Neural progenitor cell (in vitro differentiated cells): ENCODE data around the gene TMEM45A. TPM values are rescaled to one million over a fixed set of nuclear protein-coding genes. Genes with fewer than 3 reads are reported as not detected.

ENCODE experiments used
- DNase-seq: peaks from one replicate; pipeline ENCODE4 v3.0.0-alpha.2; 2016; ENCODE audit warnings: low spot score
- H2AFZ ChIP-seq: fragments of 200-600 bp; sonication (generic); replicated peaks from 2 replicates; pipeline ENCODE4 v1.6.1; 2016; ENCODE audit warnings: antibody characterized with exemption
- H3F3A ChIP-seq: fragments of 200-600 bp; sonication (generic); 2 replicates; pipeline ENCODE4 v1.6.1; 2016; ENCODE audit warnings: antibody characterized with exemption, low read depth
- H3K27ac ChIP-seq: fragments of 200-600 bp; sonication (generic); 2 replicates; pipeline ENCODE4 v1.5.1; 2016; ENCODE audit warnings: mild to moderate bottlenecking
- H3K27me3 ChIP-seq: fragments of 200-600 bp; sonication (generic); 2 replicates; pipeline ENCODE4 v1.6.1; 2016; ENCODE audit warnings: mild to moderate bottlenecking, moderate library complexity
- H3K36me3 ChIP-seq: fragments of 200-600 bp; sonication (generic); 2 replicates; pipeline ENCODE4 v1.5.1; 2016
- H3K4me1 ChIP-seq: fragments of 200-600 bp; sonication (generic); 2 replicates; pipeline ENCODE4 v1.6.1; 2016; ENCODE audit warnings: mixed run types
- H3K4me2 ChIP-seq: fragments of 200-600 bp; sonication (generic); 2 replicates; pipeline ENCODE4 v1.6.1; 2016
- H3K4me3 ChIP-seq: fragments of 200-600 bp; sonication (generic); 2 replicates; pipeline ENCODE4 v1.5.1; 2016
- H3K79me2 ChIP-seq: fragments of 200-600 bp; sonication (generic); 2 replicates; pipeline ENCODE4 v1.6.1; 2016; ENCODE audit warnings: low read depth
- H3K9ac ChIP-seq: fragments of 200-600 bp; sonication (generic); 2 replicates; pipeline ENCODE4 v1.6.1; 2016
- H3K9me3 ChIP-seq: fragments of 200-600 bp; sonication (generic); 2 replicates; pipeline ENCODE4 v1.5.1; 2016; ENCODE audit warnings: low read depth
- H4K20me1 ChIP-seq: fragments of 200-600 bp; sonication (generic); 2 replicates; pipeline ENCODE4 v1.6.1; 2016; ENCODE audit warnings: low read depth
- H3K27ac Mint-ChIP-seq: 3 replicates; pipeline ENCODE4 v1.8.0; 2021; ENCODE audit warnings: mixed read lengths
- H3K27me3 Mint-ChIP-seq: 2 replicates; pipeline ENCODE4 v1.8.0; 2022; ENCODE audit warnings: low read depth, mild to moderate bottlenecking, inconsistent platforms, moderate library complexity, mixed read lengths; ENCODE audit not compliant: insufficient read depth
- H3K36me3 Mint-ChIP-seq: 3 replicates; pipeline ENCODE4 v1.8.0; 2021; ENCODE audit warnings: mixed read lengths
- H3K4me1 Mint-ChIP-seq: 3 replicates; pipeline ENCODE4 v1.8.0; 2021; ENCODE audit warnings: mixed read lengths
- H3K4me3 Mint-ChIP-seq: 3 replicates; pipeline ENCODE4 v1.8.0; 2021; ENCODE audit warnings: mild to moderate bottlenecking, moderate library complexity, mixed read lengths
- H3K9me3 Mint-ChIP-seq: 3 replicates; pipeline ENCODE4 v1.8.0; 2020; ENCODE audit warnings: mixed read lengths
- CTCF ChIP-seq: fragments of 200-600 bp; sonication (generic); IDR thresholded peaks from 2 replicates; pipeline ENCODE4 v1.5.1; 2017; ENCODE audit warnings: antibody characterized with exemption, mild to moderate bottlenecking
- EZH2 ChIP-seq: fragments of 200-600 bp; sonication (generic); IDR thresholded peaks from 2 replicates; pipeline ENCODE4 v1.6.1; 2017; ENCODE audit warnings: antibody characterized with exemption, mild to moderate bottlenecking, moderate library complexity
- EZH2phosphoT487 ChIP-seq: fragments of 200-600 bp; sonication (generic); IDR thresholded peaks from 2 replicates; pipeline ENCODE4 v1.6.1; 2017; ENCODE audit warnings: antibody characterized with exemption
- total RNA-seq: library from RNA; depleted of rRNA; stranded (reverse); fragments of >200 nt; gene quantifications from 2 replicates; pipeline ENCODE4 v1.2.3, GENCODE V29; 2015; ENCODE audit warnings: low replicate concordance

Gene TMEM45A
- total RNA-seq, 1 donor from 2014 or later: 82.7 TPM

- no peak overlapping the region for H2AFZ ChIP-seq
- H3K4me1 ChIP-seq: no peaks in the 10 kb centered on the region
- Mint-ChIP-seq H3K27ac (no peak overlapping the region), H3K36me3 (peaks cover 20% of the 10 kb centered on the region), H3K9me3 (no peaks in the 10 kb centered on the region), H3K27me3 (peaks cover 2% of the 10 kb centered on the region), H3K4me1 (no peaks in the 10 kb centered on the region), H3K4me3 (no peak overlapping the region)
- no peak overlapping the region for H3K4me2 ChIP-seq
- H3K9me3 ChIP-seq: no peaks in the 10 kb centered on the region
- no peaks in the 10 kb centered on the region for H3K79me2 ChIP-seq
- no peak overlapping the region for H3K4me3 ChIP-seq
- no peak overlapping the region for H3K9ac ChIP-seq
- no peaks in the 10 kb centered on the region for H3K27me3 ChIP-seq
- DNase-seq: no peak
- H4K20me1 ChIP-seq: no peaks in the 10 kb centered on the region
- H3F3A ChIP-seq: no peaks in the 10 kb centered on the region
- no peaks in the 10 kb centered on the region for H3K36me3 ChIP-seq
- no peak for TF ChIP-seq EZH2
- TF ChIP-seq CTCF: no peak
- no peak overlapping the region for H3K27ac ChIP-seq
Measured at GRCh38 chr3:100456745-100457144, 35.7 kb upstream of the TMEM45A start.

DNA sequence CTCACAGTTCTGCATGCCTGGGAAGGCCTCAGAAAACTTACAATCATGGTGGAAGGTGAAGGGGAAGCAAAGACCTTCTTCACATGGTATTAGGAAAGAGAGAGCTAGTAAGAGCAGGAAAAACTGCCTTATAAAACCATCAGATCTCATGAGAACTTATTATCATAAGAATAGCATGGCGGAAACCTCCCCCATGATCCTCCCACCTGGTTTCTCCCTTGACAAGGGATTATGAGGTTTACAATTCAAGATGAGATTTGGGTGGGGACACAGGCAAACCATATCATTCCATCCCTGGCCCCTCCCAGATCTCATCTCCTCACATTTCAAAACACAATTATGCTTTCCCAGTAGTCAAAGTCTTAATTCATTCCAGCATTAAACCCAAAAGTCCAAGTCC, 34.6 kb upstream of the TMEM45A start:
- Mint-ChIP-seq H3K27ac (no peak overlapping the region), H3K36me3 (peaks cover 15% of the 10 kb centered on the region), H3K27me3 (peaks cover 2% of the 10 kb centered on the region), H3K9me3 (no peaks in the 10 kb centered on the region), H3K4me3 (no peak overlapping the region), H3K4me1 (no peaks in the 10 kb centered on the region)
- no peaks in the 10 kb centered on the region for H3F3A ChIP-seq
- DNase-seq: no peak
- H4K20me1 ChIP-seq: no peaks in the 10 kb centered on the region
- H3K9me3 ChIP-seq: no peaks in the 10 kb centered on the region
- H3K36me3 ChIP-seq: no peaks in the 10 kb centered on the region
- no peak overlapping the region for H3K27ac ChIP-seq
- H3K4me1 ChIP-seq: no peaks in the 10 kb centered on the region
- no peaks in the 10 kb centered on the region for H3K79me2 ChIP-seq
- H3K4me2 ChIP-seq: no peak overlapping the region
- H2AFZ ChIP-seq: no peak overlapping the region
- TF ChIP-seq EZH2 (no peak), EZH2phosphoT487 (no peak), CTCF (no peak)
- H3K9ac ChIP-seq: no peak overlapping the region
- H3K4me3 ChIP-seq: no peak overlapping the region
- no peaks in the 10 kb centered on the region for H3K27me3 ChIP-seq

DNA sequence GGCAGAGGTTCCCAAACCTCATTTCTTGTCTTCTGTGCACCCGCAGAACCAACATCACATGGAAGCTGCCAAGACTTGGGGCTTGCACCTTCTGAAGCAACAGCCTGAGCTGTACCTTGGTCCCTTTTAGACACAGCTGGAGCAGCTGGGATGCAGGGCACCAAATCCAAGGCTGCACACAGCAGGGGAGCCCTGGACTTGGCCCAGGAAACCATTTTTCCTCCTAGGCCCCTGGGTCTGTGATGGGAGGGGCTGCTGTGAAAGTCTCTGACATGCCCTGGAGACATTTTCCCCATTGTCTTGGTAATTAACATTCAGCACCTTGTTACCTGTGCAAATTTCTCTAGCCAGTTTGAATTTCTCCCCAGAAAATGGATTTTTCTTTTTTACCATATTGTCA, 33.6 kb upstream of the TMEM45A start:
- no peaks in the 10 kb centered on the region for H4K20me1 ChIP-seq
- Mint-ChIP-seq H3K9me3 (no peaks in the 10 kb centered on the region), H3K4me3 (no peak overlapping the region), H3K27me3 (peaks cover 4% of the 10 kb centered on the region), H3K36me3 (peaks cover 13% of the 10 kb centered on the region), H3K4me1 (no peaks in the 10 kb centered on the region), H3K27ac (no peak overlapping the region)
- no peaks in the 10 kb centered on the region for H3K36me3 ChIP-seq
- DNase-seq: no peak
- H3K4me3 ChIP-seq: no peak overlapping the region
- H3K4me1 ChIP-seq: no peaks in the 10 kb centered on the region
- no peaks in the 10 kb centered on the region for H3K9me3 ChIP-seq
- no peak overlapping the region for H3K27ac ChIP-seq
- H3K27me3 ChIP-seq: no peaks in the 10 kb centered on the region
- no peak overlapping the region for H3K9ac ChIP-seq
- H3K4me2 ChIP-seq: no peak overlapping the region
- no peaks in the 10 kb centered on the region for H3F3A ChIP-seq
- TF ChIP-seq CTCF (no peak), EZH2phosphoT487 (no peak), EZH2 (no peak)
- no peaks in the 10 kb centered on the region for H3K79me2 ChIP-seq
- H2AFZ ChIP-seq: no peak overlapping the region

DNA sequence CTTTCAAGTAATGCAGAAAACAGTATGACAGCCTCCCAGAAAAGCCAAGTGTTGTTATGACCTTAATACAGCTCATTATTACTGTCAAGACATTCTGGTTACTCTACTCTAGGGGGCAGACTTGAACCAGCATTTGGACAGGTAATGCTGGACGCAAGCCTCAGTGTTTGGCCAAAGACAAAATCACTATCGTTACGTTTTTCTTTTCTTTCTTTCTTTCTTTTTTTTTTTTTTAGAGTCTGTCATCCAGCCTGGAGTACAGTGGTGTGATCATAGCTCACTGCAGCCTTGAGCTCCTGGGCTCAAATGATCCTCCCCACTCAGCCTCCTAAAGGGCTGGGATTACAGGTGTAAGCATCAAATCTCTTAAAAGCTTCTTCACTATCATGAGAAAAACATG, 29.4 kb upstream of the TMEM45A start:
- Histone ChIP-seq H3K4me2 (no peak overlapping the region), H3K27ac (no peak overlapping the region), H3K36me3 (no peaks in the 10 kb centered on the region), H3K4me3 (no peak overlapping the region), H3K4me1 (no peaks in the 10 kb centered on the region), H3K9me3 (peaks cover 5% of the 10 kb centered on the region), H3K79me2 (no peaks in the 10 kb centered on the region), H2AFZ (peak overlapping the region; percentile 29), H4K20me1 (no peaks in the 10 kb centered on the region), H3K9ac (no peak overlapping the region), H3F3A (no peaks in the 10 kb centered on the region), H3K27me3 (no peaks in the 10 kb centered on the region)
- H3K27ac Mint-ChIP-seq: no peak overlapping the region
- H3K9me3 Mint-ChIP-seq: peaks cover 4% of the 10 kb centered on the region
- no peaks in the 10 kb centered on the region for H3K4me1 Mint-ChIP-seq
- H3K36me3 Mint-ChIP-seq: peaks cover 2% of the 10 kb centered on the region
- no peak overlapping the region for H3K4me3 Mint-ChIP-seq
- H3K27me3 Mint-ChIP-seq: peaks cover 7% of the 10 kb centered on the region
- DNase-seq: peak; percentile 71
- TF ChIP-seq CTCF (peak; percentile 86), EZH2phosphoT487 (no peak), EZH2 (no peak)
